ENCODE measurements around the gene ARHGEF11.

ARHGEF11 gene

DNA sequence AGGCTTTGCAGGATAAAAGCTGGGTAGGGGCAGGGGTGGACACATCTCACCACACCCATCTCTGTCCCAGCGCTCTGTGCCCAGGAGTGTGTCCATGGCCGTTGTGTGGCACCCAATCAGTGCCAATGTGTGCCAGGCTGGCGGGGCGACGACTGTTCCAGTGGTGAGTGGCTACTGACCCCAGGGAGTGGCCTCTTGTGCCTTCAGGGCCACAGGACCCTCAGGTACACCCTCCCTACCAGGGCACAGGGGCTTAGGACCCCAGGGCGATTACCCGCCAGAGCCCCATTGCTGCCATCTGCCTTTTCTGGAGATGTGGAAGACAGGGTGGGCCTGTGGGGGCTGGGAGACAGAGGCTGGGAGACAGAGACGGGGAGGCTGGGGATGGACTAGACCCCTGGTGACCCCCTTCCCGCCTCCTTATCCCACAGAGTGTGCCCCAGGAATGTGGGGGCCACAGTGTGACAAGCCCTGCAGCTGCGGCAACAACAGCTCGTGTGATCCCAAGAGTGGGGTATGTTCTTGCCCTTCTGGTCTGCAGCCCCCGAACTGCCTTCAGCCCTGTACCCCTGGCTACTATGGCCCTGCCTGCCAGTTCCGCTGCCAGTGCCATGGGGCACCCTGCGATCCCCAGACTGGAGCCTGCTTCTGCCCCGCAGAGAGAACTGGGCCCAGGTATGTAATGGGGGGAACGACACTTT lies 139.2 kb downstream of the ARHGEF11 start:
- DNase-seq, result no peak

DNA sequence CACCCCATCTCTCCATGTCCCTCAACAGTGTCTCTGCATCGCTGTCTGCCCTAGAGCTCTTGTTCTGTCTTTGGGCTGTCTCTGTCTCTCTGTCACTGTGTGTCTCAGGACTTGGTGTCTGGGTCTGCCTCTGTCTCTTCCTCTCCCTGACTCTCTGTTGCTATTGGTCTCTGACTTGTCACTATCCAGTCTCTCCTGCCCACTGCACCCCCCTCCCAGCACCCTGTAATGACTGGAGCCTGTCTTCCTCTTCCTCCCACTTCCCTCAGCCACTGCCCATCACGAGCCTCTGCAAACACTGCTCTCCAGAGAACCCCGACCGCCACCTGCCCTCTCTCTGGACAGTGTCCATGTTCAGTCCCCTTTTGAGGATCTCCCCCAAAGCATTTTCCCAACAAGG lies 139.9 kb downstream of the ARHGEF11 start:
- DNase-seq, result no peak

DNA sequence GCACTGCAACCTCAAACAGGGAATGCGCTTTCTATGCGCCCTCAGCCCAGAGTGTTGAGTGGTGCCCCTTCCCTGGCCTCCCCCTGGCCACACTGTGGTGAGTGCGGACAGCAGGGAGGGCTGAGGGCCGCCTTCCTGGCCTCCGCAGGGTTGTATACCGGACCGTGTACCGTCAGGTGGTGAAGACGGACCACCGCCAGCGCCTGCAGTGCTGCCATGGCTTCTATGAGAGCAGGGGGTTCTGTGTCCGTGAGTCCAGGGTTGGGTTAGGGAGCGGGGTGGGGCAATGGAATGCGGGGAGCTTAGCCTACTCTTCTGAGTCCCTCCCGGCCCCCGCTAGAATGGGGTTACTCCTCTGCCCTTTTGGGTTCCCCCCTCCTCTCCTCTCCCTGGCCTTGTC lies 140.4 kb downstream of the ARHGEF11 start:
- DNase-seq, result no peak

- DNase-seq, result no peak
Measured at GRCh38 chr1:156904187-156904959, 141.2 kb downstream of the ARHGEF11 start.

DNA sequence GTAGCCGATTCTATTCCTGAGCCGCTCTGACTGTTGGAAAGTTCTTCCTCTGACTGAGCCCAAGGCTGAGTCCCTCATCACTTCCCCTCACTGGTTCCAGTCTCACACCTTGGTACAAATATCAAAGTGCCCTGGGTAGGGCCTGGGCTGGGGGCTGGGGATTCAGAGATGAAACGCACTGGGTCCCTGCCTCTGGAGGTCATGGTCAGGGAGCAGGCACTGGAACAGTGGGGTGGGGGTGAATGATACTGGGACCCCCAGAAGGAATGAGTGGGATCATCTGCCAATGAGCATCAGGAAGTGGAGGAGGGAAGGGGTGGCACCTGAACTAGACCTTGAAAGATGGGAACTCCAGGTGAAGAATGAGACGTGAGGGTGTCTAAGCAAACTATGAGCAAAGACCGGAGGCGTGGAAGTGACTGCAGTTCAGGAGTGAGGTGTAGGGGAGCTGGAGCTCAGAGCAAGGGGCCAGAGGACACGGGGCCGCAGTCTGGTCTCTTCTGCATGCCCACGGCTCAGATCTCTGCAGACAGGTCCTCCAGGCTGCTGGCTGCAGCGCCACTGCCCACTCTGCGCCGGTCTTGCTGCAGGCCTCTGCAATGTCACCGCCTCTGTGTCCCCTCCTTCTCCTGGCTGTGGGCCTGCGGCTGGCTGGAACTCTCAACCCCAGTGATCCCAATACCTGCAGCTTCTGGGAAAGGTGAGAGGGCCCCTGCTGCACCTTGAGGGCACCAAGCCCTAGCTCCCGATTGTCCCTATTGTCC lies 142.0 kb downstream of the ARHGEF11 start:
- no peak for DNase-seq

- no peak for DNase-seq
Measured at GRCh38 chr1:156901966-156902915, 143.3 kb downstream of the ARHGEF11 start.

GRCh38 chr1:156901590-156901900 lies 144.0 kb downstream of the ARHGEF11 start:
- no peak for DNase-seq

GRCh38 chr1:156900896-156901589 lies 144.5 kb downstream of the ARHGEF11 start:
- DNase-seq, result no peak

DNA sequence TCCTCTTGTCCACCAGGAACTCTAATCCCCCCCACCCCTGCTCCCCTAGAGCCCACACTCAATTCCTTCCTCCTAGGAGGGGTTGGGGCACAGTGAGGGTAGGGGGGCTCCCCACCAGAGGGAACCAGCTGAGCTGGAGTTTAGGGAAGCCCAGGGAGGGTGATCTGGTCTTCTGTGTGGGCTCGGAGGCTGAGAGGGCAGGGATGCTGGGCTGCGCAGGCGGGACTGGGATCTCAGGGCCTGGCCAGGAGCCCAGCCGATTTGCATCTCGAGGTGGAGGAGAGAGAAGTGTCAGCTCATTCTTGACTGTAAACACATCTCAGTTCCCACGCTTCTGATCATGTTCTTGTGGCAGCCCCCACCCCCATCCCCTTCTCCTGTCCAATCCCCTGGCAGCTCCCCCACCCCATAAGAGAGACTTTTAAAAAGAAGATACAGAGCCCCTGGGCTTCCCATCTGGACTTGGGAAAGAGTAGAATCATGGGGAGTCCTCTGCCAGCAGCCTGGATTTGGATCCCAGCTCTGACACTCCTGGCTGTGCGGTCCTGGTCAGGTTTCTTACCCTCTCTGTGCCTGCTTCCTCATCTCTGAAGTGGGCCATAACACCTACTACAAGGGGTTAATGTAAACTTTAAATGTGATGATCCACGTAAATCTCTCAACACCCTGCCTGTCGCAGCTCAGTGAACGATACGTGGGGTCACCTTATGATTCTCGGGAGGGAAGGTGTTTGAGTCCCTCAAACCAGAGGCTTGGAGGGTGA lies 145.4 kb downstream of the ARHGEF11 start:
- no peak for DNase-seq

DNA sequence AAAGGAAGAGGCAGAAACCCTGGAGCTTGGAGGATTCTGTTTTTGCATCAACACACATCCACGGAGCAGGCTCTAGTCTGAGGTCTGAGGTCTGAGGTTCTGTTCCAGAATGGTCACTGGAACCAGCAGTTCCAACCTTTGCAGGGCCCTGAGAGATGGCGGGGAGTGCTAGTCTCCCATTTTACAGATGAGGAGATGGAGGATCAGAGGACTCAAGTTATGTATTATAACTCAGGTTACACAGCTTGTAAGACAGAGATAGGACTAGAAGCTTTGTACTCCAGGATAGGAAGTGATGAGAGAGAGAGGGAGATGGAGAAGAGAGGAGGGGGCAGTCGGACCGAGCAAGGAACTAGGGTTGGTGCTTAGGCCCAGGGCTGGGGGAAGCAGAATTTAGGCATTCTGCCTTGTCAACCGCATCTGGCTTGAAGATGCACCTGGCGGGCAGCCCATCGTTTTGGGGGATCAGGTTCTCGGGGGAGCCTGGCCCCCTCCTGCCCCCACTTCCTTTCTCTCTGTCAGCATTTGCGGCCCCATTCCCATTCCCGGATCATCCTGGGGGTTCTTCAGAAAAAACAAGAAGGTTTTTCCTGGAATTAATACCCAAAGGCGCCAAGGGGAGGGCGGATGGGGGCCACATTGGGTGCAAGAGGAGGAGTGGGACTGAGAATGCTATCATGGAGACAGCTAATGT lies 146.4 kb downstream of the ARHGEF11 start:
- DNase-seq, result no peak

DNA sequence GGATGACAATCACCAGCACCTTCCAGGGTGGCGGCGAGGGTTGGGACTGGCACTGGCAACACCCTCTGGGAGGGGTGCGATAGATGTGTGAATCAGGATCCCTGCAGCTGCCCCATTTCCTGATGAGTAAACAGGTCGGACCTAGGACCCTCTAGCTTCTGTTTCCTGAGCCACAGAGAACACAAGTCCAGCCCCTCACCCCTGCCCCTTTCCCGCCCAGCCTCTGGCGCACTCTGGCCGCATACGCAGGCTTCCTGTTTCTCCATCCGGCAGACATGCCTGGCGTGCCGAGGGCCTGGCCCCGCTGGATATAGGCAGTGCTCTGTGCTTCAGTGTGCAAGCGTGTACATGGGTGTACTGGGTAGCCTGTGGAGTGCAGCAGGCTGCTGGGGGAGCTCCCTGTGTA lies 147.4 kb downstream of the ARHGEF11 start:
- no peak for DNase-seq

DNA sequence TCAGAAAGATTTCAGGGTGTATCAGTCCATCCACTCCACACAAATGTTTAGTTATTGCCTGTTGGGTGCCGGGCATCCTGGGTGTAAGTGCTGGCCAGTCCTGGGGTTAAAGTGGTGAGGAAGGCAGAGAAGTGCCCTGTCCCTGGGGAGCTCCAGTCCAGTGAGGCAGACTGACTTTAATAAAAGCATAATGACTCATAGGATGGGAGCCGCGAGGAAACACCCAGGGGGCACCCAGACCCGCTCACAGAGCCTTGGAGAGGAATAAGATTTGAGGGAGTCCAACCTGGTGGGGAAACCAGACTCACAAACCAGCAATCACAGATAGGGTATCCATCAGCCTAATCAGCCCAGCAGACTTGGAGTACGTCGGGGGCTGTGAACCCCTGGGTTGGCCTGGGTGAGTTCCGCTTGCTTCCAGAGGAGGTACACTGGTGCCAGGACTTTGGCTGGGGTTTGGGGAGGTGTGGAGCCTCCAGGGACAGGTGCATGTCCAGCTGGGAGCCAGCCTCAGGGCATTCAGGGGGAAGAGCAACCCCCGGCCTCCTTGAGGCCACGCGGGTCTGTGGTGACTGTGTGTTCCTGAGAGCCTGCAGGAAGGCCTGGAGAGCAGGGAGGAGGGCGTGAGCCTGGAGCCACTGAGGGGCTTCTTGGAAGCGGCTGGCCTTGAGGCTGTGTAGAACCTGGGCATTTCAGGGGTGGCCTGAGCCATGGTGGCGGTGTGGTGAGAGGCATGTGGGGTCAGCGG lies 148.3 kb downstream of the ARHGEF11 start:
- DNase-seq, result no peak

DNA sequence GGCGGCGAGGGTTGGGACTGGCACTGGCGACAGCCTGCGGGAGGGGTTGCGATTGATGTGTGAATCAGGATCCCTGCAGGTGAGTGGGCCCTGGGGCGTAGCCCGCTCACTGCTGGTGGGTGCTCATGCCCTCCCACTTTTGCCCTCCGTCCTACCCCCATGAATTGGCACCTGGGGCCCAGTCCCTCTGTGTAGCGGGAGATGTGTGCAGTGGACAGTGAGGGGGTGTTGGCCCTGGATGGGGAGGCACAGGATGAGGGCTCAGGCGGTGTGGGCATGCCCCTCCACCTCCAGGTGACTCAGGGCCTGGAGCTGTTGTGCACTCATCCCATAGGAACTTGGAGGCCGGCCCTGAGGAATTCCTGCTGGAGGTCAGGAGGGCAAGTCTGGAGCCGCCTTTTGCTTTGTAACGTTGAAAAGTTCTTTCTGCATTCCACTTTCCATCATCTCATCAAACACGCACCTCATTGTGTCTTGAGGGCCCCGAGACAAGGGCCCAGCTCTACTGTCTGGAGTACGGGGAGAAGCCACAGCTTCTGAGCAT lies 149.0 kb downstream of the ARHGEF11 start:
- no peak for DNase-seq

GRCh38 chr1:156895927-156896326 lies 149.6 kb downstream of the ARHGEF11 start:
- DNase-seq, result no peak

DNA sequence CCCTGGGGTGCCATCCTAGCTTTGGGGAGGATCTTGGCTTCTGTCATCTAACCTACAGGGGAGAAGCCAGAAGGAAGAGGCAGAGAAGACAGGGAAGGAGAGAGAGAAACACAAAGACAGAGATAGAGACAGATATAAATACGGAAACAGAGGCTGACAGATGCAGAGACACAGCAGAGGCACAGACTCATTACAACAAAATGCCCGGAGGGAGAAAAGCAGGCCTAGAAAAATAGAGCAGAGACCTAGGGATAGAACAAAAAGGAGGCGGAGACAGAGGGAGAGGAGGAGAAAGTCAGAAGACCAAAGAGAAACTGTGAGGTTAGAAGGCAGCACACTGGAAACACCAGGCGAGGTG lies 150.1 kb downstream of the ARHGEF11 start:
- DNase-seq, result no peak

DNA sequence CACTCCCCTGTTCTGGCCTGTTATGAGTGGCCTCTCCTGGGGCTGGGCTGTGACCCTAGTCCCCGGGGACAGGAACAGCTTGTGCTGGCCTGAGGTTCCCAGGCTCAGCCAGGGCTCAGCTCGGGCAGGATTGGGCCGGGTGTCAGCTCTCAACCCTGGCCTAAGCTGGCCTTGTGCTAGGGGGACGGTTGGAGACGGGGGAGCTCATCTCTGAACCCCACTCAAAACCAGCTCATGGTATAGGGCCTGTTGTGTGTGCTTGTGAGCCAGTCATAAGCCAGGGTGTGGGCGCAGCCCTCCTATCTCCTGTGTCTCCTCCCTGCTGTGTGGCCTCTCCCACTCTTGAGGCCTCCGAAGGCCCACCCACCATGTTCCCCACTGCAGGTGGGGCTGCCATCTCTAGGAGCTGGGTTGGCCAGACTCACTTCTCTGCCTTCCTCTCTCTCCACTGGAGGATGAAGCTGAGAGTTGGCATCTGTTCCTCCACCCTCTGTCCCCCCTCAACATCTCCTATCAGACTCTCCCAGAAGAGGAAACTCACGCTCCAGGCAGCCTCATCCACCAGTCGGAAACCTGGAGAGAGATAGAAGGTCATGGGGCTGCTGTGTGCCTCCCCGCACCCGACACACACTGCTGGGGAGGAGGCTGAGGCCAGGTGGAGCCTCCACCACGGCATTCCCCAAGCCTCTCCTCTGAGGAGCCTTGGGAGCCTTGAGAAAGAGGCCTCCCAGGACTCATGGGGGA lies 150.7 kb downstream of the ARHGEF11 start:
- no peak for DNase-seq

DNA sequence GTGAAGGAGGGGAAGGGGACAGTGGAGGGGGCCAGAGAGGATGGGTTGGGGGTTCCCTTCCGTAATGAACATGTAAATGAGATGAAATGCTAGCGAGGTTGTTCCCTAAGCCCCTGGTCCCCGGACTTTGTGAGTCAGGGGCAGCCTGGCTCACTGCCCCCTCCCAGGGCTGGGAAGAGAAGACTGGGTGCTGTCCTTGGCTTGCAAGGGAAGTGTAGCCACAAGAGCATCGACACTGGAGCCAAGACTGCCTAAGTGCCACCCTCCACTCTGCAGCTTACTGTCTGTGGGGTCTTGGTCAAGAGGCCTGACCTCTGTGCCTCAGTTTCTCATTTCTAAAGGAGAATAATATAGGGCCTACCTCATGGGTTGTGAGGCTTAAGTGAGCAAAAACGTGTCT lies 151.5 kb downstream of the ARHGEF11 start:
- DNase-seq, result no peak

DNA sequence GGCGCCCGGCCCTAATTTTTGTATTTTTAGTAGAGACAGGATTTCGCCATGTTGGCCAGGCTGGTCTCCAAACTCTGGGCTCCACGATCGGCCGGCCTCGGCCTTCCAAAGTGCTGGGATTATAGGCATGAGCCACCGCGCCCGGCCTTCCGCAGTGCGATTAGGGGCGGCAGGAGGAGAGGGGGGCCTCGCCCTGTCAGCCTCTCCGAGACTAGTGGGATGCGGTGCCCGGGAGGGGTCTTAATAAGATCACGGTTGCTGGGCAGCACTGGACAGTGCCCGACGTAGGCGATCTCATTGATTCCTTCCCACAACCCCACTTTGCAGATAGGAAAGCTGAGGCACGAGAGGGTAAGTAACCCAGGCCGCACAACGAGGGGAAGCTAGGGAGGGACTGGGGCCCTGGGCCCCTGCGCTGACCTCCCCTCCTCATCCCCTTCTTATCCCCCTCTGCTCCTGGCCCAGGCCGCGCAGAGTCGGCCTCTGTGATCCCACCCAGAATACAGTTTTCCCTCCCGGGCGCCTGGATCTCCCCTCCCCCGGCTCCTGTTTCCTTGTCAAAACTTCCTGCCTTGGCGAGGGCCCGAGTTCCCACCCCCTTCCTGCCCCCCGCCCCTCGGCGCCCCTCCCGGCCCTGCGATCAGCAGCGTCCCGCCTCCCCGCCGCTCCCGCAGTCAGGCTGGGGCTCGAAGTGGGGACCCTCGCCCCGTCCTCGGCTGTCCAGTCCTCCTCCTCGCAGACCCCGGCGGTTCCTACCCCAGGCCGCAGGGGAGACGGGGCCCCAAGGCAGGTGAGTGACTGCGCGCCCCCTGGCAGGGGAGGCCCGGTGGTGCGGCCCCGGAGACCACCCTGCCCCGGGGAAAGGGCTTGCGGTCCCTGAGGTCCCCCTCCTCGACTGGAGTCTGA lies 152.2 kb downstream of the ARHGEF11 start, which contains the start of gene PEAR1:
TSS of gene PEAR1 (plus strand) at position 671 of the 906 bp plus-strand sequence. CDS start 10,209 bp downstream, outside the sequence.
- DNase-seq, result no peak
